ENCODE results near the gene ZNF646.

ZNF646 gene

DNA sequence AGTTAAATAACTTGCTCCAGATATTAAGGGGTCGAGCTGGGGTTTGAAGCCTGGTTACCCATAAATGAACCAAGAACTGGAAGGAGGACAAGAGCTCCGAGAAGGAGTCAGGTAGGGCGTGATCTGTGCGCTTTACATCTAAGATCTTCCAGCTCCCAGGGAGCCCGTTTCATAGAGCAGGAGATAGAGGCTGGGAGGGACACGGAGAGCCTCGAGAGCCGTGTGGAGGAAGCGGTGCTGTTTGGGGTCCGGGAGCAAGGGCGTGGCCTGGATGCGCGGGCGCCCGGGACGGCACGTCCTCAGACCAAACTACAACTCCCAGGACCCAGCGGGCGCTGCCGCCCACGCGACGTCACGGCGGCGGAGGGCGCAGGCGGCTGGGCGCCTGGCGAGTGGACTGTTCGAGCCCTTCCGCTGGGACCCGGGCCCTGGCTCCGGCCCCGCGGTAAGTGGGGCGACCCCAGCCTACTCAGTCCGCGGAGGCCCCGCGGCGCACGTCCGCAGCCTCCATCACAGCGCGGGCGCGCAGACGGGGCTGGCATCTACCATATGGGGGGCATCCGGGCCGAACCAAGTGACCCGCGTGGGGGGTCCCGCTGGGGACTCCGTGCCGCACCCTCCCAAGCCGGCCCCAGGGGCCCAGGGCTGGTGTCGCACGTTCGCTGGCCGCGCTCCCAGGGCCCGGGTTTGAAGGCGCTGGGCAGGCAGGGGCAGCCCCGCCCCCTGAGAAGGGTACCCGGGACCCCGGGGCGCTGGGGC is 34.0 kb downstream of the ZNF646 start, which contains the start of gene BCKDK:
Gene BCKDK (plus strand): TSS at position 352 of the 759 bp plus-strand sequence. CDS start 838 bp downstream, outside the sequence.
- peak; percentile 26 to 55 for DNase-seq (ENCODE audit: low read depth in 1 of 2, low spot score in 1 of 2)

DNA sequence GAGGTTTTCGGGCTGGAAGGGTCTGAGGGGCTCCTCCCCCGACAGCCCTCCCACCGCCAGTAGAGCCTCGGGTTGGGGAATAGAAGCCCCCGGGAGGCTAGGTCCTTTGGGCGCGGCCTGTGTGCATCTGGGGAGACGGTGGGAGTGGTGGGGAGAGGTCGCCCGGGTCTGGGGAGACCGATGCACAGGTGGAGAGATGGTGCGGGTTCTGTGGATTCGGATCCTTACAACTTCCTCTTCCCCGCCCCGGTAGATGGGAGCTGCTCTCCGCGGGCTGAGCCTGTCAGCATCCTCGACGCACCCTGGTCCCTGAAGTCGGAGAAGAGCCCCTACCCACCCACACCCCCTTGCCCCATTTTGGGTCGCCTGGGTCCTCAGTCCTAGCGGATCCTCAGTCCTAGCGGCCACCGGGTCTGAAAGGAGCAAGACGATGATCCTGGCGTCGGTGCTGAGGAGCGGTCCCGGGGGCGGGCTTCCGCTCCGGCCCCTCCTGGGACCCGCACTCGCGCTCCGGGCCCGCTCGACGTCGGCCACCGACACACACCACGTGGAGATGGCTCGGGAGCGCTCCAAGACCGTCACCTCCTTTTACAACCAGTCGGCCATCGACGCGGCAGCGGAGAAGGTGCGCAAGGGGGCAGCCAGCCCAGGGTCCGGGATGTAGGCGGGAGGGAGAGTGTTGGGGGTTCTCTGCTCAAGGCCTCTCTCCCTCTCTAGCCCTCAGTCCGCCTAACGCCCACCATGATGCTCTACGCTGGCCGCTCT is 34.8 kb downstream of the ZNF646 start:
- DNase-seq (ENCODE audit: low read depth in 1 of 2, low spot score in 1 of 2): no peak

DNA sequence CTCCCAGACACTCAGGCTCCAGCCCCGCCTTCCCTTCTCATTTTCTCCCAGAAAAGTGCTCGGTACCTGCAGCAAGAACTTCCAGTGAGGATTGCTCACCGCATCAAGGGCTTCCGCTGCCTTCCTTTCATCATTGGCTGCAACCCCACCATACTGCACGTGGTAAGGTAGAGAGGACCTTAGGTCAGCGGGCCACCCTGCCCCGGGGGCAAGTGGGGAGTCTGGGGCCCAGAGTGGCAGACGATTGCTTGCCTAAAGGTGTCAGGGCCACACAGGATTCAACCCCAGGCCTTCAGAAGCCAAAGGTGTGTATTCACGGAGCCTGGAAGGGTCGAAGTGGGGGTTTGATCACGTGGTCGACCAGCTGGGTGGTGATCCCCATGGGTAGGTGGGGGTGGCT is 35.4 kb downstream of the ZNF646 start:
- DNase-seq (ENCODE audit: low read depth in 1 of 2, low spot score in 1 of 2): no peak

DNA sequence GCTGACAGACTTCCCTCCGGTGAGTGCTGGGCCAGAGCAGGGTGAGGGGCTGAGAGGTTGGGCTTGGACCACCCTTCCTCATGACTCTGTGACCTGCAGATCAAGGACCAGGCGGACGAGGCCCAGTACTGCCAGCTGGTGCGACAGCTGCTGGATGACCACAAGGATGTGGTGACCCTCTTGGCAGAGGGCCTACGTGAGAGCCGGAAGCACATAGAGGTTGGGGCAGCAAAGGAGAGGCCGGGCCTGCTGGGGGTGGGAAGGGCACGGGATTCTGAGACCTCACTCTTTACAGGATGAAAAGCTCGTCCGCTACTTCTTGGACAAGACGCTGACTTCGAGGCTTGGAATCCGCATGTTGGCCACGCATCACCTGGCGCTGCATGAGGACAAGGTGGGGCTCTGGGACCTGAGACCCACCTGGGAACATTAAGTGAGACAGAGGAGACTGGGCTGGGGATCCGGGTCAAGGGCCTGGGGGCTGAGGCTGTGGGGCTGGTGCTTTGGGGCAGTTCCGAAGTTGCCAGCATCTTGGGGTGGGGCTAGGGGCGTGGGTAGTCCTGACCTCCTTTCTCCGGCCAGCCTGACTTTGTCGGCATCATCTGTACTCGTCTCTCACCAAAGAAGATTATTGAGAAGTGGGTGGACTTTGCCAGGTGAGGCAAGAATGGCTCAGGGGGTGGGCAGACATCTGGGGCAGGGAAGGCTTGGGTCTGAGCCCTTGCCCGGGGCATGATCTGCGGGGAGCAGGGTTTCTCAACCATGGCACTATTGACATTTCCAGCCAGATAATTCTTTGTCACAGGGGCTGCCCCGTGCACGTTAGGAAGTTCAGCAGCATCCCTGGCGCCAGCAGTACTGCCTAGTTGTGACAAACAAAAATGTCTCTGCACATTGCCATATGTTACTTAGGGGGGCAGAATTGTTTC is 36.1 kb downstream of the ZNF646 start:
- DNase-seq (ENCODE audit: low read depth in 1 of 2, low spot score in 1 of 2): no peak

DNA sequence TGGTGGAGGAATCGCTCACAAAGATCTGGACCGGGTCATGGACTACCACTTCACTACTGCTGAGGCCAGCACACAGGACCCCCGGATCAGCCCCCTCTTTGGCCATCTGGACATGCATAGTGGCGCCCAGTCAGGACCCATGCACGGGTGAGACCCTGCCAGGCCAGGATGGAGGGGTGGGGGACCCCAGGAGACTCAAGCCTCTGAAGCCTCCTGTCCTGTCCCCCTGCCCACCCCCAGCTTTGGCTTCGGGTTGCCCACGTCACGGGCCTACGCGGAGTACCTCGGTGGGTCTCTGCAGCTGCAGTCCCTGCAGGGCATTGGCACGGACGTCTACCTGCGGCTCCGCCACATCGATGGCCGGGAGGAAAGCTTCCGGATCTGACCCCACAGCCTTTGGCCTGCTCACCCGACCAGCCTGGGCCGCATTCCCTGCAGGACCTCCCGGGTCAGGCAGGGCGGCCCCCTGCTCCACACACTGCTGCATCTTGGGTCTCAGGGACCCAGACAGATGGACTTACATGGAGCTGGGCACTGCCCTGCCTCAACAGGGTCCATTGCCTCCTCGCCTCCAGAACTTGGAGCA is 37.8 kb downstream of the ZNF646 start:
- DNase-seq (ENCODE audit: low read depth in 1 of 2, low spot score in 1 of 2): no peak

DNA sequence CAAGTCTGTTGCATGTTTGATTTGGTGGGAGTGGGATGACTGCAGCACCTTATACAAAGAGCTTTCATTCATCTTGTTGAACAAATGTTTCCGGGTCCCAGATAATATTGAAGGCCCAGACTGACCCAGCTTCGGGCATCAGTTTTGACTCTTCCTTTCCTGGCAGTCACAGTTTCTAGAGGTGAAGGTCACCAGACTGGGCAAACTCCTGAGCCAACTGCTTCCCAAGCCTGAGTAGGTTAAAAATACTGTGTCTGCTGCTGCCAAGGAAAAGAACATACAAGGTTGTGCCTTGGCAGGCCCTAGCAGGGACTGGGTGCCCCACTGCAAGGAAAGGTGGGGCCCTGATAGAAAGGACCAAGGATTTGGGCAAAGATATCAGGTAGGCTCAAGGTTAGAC is 38.5 kb downstream of the ZNF646 start:
- DNase-seq (ENCODE audit: low read depth in 1 of 2, low spot score in 1 of 2): no peak

DNA sequence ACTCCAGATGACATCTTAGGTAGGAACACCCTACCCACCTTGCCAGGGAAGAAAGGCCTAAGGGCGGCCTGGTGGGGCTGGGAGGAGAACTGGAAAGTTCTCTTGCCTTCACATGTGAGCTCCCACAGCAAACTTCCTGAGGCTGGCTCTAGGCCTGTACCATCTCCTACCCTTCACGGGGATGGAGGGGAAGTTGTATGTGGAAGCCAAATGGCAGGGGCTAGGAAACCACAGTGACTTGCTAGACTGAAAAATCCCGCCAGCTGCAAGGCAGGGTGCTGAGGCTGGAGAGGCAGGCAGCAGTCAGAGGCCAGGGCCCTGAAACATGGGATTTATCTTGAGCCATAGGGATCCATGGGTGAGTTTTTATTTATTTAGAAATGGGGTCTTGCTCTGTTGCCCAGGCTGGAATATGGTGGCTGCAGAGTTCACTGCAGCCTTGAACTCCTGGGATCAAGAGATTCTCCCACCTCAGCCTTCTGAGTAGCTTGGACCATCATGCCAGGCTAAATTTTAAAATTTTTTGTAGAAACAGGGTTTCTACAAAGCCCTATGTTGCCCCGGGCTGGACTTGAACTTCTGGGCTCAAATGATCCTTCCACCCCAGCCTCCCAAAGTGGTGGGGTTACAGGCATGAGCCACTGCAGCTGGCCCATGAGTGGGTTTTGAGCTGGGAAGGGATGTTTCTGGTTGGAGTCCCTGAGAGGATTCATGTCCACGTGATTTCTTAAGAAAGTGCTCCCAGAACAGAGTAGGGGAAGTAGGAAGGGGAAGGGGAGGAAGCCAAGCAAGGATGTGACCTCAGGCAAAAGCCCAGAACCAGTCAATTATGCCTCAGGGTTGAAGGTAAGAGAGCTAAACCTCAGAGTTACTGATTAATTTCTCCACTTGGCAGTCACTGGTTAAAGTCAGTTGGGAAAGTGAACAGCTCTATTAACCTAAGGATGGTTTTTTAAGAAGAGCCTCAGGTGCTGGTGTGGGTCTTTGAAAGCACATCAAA is 39.2 kb downstream of the ZNF646 start:
- DNase-seq (ENCODE audit: low read depth in 1 of 2, low spot score in 1 of 2): no peak

DNA sequence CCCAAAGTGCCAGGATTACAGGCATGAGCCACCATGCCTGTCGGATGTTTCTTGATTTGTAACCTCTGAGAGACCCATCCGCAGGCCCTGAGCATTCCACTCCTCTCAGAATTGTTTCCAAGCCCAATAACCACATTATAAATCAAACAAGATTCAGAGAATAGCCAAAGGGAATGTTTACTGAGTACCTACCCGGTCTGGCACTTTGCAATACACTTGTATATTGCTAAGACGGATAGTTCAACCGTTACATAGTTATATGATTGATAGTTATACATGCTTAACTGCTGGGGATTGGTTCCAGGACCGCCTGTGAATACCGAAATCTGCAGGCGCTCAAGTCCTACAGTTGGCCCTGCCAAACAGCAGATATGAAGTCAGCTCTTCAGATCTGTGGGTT is 40.2 kb downstream of the ZNF646 start:
- no peak for DNase-seq (ENCODE audit: low read depth in 1 of 2, low spot score in 1 of 2)

DNA sequence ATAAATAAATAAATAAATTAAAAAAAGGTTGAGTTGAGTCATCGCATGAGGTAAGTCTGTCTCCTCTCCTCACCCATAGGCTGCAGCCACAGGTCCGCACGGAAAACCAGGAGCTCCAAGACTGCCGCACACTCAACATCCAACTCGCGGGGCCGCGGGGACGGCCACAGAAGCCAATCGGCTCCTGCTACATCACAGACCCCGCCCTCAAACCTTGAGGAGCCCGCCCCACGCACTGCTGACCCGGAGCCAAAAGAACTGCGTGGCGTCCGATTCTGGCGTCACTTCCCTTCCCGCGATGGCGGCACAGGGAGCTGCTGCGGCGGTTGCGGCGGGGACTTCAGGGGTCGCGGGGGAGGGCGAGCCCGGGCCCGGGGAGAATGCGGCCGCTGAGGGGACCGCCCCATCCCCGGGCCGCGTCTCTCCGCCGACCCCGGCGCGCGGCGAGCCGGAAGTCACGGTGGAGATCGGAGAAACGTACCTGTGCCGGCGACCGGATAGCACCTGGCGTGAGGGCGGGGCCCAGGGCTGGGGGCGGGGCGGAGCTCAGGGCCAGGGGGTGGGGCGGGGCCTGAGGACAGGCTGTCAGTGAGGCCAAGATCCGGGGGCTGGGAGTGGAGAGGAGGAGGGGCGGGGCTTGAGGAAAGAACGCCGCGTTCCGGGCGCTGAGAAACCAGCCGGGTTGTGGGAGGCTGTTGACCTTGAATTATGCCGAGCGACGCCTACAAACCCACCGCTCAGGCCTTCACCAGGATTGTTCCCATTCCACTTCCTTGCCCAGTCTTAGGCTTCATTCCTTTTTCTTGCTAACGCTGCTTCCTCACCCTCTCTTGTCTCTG is 43.4 kb downstream of the ZNF646 start, which contains the start of gene KAT8:
Gene KAT8 (plus strand): TSS at position 281 of the 839 bp plus-strand sequence. CDS start 18 bp downstream, at position 299.
- peak; percentile 92 to 95 for DNase-seq (ENCODE audit: low read depth in 1 of 2, low spot score in 1 of 2)

DNA sequence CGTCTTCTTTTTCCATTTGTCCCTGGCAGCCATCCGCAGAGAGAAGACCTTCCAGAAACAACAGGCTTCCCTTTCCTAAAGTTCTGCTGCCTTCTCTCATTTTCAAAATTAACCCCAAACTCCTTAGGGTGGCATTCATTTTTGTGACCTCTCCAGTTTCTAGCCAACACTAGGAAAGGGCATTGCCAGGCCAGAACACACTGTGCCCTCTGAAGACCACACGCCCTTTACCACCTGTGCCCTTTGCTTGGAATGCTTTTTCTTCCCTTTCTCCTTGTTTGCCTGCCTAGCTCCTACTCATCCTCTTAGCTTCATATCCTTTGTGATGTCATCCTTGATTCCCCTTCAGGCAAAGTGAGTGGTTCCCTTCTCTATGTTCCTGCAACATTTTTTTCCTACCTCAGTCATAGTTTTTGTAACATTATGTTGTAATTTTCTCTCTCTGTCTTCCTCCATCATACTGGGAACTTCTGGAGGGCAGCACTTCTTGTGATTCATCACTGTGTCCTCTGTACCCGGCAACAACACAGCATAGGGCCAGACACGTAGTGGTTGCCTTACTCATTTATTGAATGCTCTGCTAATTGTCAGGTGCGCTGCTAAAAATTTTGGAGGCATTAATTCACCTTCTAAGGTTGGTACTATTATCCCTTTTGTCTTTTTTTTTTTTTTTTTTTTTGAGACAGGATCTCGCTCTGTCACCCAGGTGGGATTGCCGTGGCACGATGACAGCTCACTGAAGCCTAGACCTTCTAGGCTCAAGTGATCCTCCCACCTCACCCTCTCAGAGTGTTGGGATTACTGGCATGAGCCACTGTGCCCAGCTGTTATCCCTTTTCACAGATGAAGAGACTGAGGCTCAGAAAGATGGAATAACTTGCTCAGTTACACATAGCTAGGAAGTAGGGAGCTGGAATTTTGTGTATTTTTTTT is 44.3 kb downstream of the ZNF646 start:
- DNase-seq (ENCODE audit: low read depth in 1 of 2, low spot score in 1 of 2): no peak

DNA sequence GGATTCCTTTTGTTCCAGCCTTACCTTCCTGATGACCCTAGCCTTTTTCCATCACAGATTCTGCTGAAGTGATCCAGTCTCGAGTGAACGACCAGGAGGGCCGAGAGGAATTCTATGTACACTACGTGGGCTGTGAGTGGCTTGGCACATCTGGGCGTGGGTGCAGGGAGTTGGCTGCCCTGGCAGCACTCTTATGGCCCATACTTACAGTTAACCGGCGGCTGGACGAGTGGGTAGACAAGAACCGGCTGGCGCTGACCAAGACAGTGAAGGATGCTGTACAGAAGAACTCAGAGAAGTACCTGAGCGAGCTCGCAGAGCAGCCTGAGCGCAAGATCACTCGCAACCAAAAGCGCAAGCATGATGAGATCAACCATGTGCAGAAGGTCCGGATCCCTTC is 45.9 kb downstream of the ZNF646 start:
- DNase-seq (ENCODE audit: low read depth in 1 of 2, low spot score in 1 of 2): no peak

DNA sequence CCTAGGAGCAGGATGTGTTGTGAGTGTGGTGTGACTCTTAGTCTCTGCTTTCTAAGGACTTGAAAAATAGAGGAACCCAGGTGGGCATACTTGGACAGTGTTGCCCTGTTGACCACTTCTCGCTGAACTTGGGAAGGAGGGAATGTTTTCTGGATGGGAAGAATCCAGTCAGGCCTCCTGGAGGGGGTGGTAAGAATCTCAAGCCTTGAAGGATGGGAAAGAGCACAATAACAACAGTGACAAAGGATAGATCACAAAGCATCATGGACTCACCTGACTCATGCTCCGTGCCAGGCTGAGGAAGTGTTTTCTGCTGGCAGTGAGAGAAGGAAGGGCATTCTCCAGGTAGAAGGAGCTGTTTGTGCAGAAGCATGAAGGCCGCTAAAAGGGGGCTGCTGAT is 51.6 kb downstream of the ZNF646 start:
- no peak for DNase-seq (ENCODE audit: low read depth in 1 of 2, low spot score in 1 of 2)

DNA sequence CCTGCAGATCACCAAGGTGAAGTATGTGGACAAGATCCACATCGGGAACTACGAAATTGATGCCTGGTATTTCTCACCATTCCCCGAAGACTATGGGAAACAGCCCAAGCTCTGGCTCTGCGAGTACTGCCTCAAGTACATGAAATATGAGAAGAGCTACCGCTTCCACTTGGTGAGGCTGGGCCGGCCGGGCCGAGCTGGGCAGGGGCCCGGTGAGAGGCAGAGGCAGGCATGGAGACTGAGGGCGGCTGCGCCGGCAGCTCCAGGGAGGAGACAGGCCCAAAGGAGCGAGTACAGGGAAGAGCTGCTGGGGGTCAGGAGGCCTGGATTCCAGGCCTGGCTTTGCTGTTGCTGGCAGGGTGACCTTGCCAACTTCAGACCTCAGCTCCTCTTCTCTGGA is 53.0 kb downstream of the ZNF646 start:
- no peak for DNase-seq (ENCODE audit: low read depth in 1 of 2, low spot score in 1 of 2)

DNA sequence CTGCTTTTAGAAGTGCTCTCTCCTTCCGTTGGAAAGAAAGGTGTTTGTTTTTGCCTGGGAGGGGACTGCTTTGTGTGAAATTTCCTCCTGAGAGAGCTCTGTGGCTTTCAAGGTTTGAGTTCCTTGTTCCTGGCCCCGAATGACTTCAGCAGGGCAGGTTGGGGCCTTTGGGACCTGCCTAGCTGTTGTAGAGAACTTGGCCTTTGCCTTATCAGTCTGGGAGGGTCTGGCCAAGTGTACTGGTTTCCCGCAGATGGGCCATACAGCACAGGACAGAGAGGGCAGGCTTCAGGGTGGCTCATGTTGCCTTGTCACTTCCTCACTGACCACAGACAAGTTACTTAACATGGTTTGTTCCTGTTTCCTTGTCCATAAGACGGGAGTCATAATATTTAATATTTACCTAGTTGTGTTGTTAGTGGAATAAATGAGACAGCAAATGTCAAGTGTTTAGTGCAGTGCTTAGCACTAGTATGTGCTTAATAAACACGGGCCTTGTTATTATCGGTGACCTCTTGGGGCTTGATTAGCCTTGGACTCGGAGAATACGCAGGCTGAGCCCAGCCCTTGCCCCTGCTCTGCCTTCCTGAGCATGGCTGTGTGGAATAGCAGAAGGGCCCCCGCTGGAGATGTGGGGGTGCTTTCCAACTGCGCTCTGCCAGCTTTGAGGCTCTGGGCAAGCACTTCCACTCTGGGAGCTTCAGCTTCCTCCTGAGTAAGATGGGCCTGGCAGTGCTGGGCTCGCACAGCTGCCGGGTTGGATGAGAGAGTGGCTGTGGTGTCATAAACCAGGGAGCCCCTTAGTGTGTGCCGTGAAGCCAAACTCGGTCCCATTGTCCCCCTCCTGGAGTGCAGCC is 54.7 kb downstream of the ZNF646 start:
- no peak for DNase-seq (ENCODE audit: low read depth in 1 of 2, low spot score in 1 of 2)

DNA sequence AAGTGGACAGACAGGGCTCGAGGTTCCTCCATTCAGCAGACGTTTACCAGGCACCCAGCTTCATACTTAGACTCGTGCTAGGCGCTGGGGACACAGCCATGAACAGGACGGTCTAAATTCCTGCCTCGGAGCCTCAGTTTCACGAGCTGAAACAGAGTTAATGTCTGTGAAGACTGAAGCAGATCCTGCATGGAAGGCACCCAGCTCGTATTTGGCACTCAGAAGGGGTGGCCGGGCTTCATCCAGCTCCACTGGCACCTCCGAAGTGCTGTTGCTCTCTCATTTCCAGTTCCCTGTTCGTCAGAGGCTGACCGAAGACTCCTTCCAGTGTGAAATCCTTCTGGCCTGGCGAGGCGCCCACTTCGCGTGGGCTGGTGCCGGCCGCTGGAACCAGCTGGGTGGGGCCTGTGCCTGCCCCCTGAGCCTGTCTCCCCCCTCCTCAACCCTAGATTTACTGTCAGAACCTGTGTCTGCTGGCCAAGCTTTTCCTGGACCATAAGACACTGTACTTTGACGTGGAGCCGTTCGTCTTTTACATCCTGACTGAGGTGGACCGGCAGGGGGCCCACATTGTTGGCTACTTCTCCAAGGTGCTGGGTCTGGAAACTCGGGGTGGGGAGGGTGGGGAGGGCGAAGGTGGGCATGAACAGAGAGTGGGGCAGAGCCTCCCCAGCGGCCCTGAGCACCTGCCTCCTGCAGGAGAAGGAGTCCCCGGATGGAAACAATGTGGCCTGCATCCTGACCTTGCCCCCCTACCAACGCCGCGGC is 55.5 kb downstream of the ZNF646 start:
- DNase-seq (ENCODE audit: low read depth in 1 of 2, low spot score in 1 of 2): no peak

DNA sequence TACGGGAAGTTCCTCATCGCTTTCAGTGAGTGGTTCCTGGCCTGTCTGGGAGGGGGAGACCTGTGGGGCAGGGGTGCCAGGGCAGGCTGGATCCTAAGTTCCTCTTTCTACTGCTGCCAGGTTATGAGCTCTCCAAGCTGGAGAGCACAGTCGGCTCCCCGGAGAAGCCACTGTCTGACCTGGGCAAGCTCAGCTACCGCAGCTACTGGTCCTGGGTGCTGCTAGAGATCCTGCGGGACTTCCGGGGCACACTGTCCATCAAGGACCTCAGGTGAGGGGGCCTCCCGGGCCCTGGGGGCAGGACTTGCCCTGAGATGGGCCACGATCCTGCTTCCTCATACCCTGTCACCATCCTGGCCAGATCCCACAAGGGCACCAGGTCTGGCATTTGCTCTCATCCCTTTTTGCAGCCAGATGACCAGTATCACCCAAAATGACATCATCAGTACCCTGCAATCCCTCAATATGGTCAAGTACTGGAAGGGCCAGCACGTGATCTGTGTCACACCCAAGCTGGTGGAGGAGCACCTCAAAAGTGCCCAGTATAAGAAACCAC is 56.2 kb downstream of the ZNF646 start:
- no peak for DNase-seq (ENCODE audit: low read depth in 1 of 2, low spot score in 1 of 2)

Data from activated T-helper 1 cell treated with anti-CD3 and anti-CD28 coated beads, Interleukin-2, amount 50 U/mL, for 16 hours (primary cell).